HG03175 (cell line): ENCODE results near the gene POFUT2.
"Not testable (repeated sequence)": the region's sequence is repeated elsewhere in the genome, so short reads cannot be mapped to it uniquely, and the experiment has no call there.

Source experiments
- ATAC-seq: cut with Tn5 transposase; IDR thresholded peaks from one replicate; pipeline ENCODE4 v1.9.1; 2021; ENCODE audit warnings: mild to moderate bottlenecking, moderate library complexity; ENCODE audit not compliant: unreplicated experiment

The POFUT2 gene

GRCh38 chr21:45326891-45327440 lies 39.3 kb upstream of the POFUT2 start:
- ATAC-seq, result no peak

GRCh38 chr21:45326169-45326851 lies 38.6 kb upstream of the POFUT2 start:
- ATAC-seq, result no peak

- ATAC-seq, result no peak
These were observed 37.8 kb upstream of the POFUT2 start for GRCh38 chr21:45325206-45326168.

GRCh38 chr21:45324489-45325205 lies 37.0 kb upstream of the POFUT2 start:
- ATAC-seq, result no peak

GRCh38 chr21:45323487-45324311 lies 36.0 kb upstream of the POFUT2 start:
- no peak for ATAC-seq

- no peak for ATAC-seq
These were observed 35.3 kb upstream of the POFUT2 start for GRCh38 chr21:45322960-45323461.

- no peak for ATAC-seq
These were observed 34.7 kb upstream of the POFUT2 start for GRCh38 chr21:45322231-45322959.

- no peak for ATAC-seq
These were observed 32.7 kb upstream of the POFUT2 start for GRCh38 chr21:45320261-45321025.

GRCh38 chr21:45319461-45320211 lies 31.9 kb upstream of the POFUT2 start:
- no peak for ATAC-seq

- no peak for ATAC-seq
These were observed 31.1 kb upstream of the POFUT2 start for GRCh38 chr21:45318556-45319404.

- no peak for ATAC-seq
These were observed 30.5 kb upstream of the POFUT2 start for GRCh38 chr21:45318146-45318555.

GRCh38 chr21:45317398-45318145 lies 29.9 kb upstream of the POFUT2 start:
- ATAC-seq, result no peak

- no peak for ATAC-seq
These were observed 29.2 kb upstream of the POFUT2 start for GRCh38 chr21:45316871-45317397.

- not testable (repeated sequence) for ATAC-seq
These were observed 28.2 kb upstream of the POFUT2 start for GRCh38 chr21:45315676-45316470.

- no peak for ATAC-seq
These were observed 26.0 kb upstream of the POFUT2 start for GRCh38 chr21:45313682-45314081.
